ENCODE measurements around the gene KRT73. TPM values are rescaled to one million over a fixed set of nuclear protein-coding genes. Genes with fewer than 3 reads are reported as not detected.

The KRT73 gene
- polyA plus RNA-seq, 1 experiment, result not detected

- ChIA-PET POLR2A (no interaction called here), CTCF (interaction anchor here (1.0 kb wide), 1 partner anchor 258 kb away, joined by 3 read pairs; no protein-coding TSS in a partner anchor)
- Histone ChIP-seq H3K4me3 (ENCODE audit: low read depth, low read length) (no peak overlapping the region), H3K36me3 (ENCODE audit: control insufficient read depth, insufficient read depth, low read length) (no peaks in the 10 kb centered on the region), H3K27me3 (ENCODE audit: control insufficient read depth, insufficient read depth, low read length) (peaks cover 16% of the 10 kb centered on the region)
- DNase-seq (ENCODE audit: low read depth), result no peak
- TF ChIP-seq CTCF (IDR thresholded peaks at IDR 0.05; ENCODE audit: insufficient read depth, low read depth, low read length), result no peak
Measured at GRCh38 chr12:52612431-52613383, 5.7 kb downstream of the KRT73 start.

- POLR2A ChIA-PET, result no interaction called here
Measured at GRCh38 chr12:52611080-52611468, 7.3 kb downstream of the KRT73 start.

GRCh38 chr12:52608826-52609630 is 9.3 kb downstream of the KRT73 start:
- H3K4me3 ChIP-seq (ENCODE audit: low read depth, low read length), result no peak overlapping the region

More at GRCh38 chr12:52611080-52611468, 7.3 kb downstream of the KRT73 start:
- CTCF ChIA-PET, result no interaction called here
- no peak for TF ChIP-seq CTCF (IDR thresholded peaks at IDR 0.05; ENCODE audit: insufficient read depth, low read depth, low read length)
- no peak for DNase-seq (ENCODE audit: low read depth)
- no peak overlapping the region for H3K4me3 ChIP-seq (ENCODE audit: low read depth, low read length)
- peaks cover 16% of the 10 kb centered on the region for H3K27me3 ChIP-seq (ENCODE audit: control insufficient read depth, insufficient read depth, low read length)
- no peaks in the 10 kb centered on the region for H3K36me3 ChIP-seq (ENCODE audit: control insufficient read depth, insufficient read depth, low read length)

GRCh38 chr12:52608161-52608560 is 10.2 kb downstream of the KRT73 start:
- ChIA-PET CTCF (interaction anchor here (1.7 kb wide), 1 partner anchor 257 kb away, joined by 5 read pairs; no protein-coding TSS in a partner anchor), POLR2A (no interaction called here)
- no peak overlapping the region for H3K4me3 ChIP-seq (ENCODE audit: low read depth, low read length)
- H3K36me3 ChIP-seq (ENCODE audit: control insufficient read depth, insufficient read depth, low read length), result no peaks in the 10 kb centered on the region
- no peak for TF ChIP-seq CTCF (IDR thresholded peaks at IDR 0.05; ENCODE audit: insufficient read depth, low read depth, low read length)
- DNase-seq (ENCODE audit: low read depth), result no peak
- peaks cover 16% of the 10 kb centered on the region for H3K27me3 ChIP-seq (ENCODE audit: control insufficient read depth, insufficient read depth, low read length)

More at GRCh38 chr12:52608826-52609630, 9.3 kb downstream of the KRT73 start:
- ChIA-PET CTCF (interaction anchor here (1.7 kb wide), 1 partner anchor 256 kb away, joined by 5 read pairs; no protein-coding TSS in a partner anchor), POLR2A (no interaction called here)
- Histone ChIP-seq H3K36me3 (ENCODE audit: control insufficient read depth, insufficient read depth, low read length) (no peaks in the 10 kb centered on the region), H3K27me3 (ENCODE audit: control insufficient read depth, insufficient read depth, low read length) (peaks cover 19% of the 10 kb centered on the region)
- DNase-seq (ENCODE audit: low read depth), result no peak
- TF ChIP-seq CTCF (IDR thresholded peaks at IDR 0.05; ENCODE audit: insufficient read depth, low read depth, low read length), result no peak

- peaks cover 19% of the 10 kb centered on the region for H3K27me3 ChIP-seq (ENCODE audit: control insufficient read depth, insufficient read depth, low read length)
- no peak for TF ChIP-seq CTCF (IDR thresholded peaks at IDR 0.05; ENCODE audit: insufficient read depth, low read depth, low read length)
- no peaks in the 10 kb centered on the region for H3K36me3 ChIP-seq (ENCODE audit: control insufficient read depth, insufficient read depth, low read length)
- CTCF ChIA-PET, result interaction anchor here (1.7 kb wide), 1 partner anchor 258 kb away, joined by 5 read pairs; no protein-coding TSS in a partner anchor
- no peak overlapping the region for H3K4me3 ChIP-seq (ENCODE audit: low read depth, low read length)
- POLR2A ChIA-PET, result no interaction called here
- no peak for DNase-seq (ENCODE audit: low read depth)
Measured at GRCh38 chr12:52607314-52607713, 11.0 kb downstream of the KRT73 start.

Measured in BJ (cell line).